Suprapubic skin (tissue), 4 donors: ENCODE results near the gene SLC17A8.

ENCODE experiments used
- EP300 ChIP-seq: sonication (generic); formaldehyde crosslinking; IDR thresholded peaks from one replicate; pipeline ENCODE4 v1.6.1; 2017; ENCODE audit warnings: antibody characterized with exemption
- POLR2A ChIP-seq, 2 donors: fragments of 450-650 bp; IDR thresholded peaks; one replicate each; pipeline ENCODE4 v1.6.1; 2017; ENCODE audit warnings: antibody characterized with exemption in 2 of 2, mild to moderate bottlenecking in 2 of 2, moderate library complexity in 2 of 2
- POLR2AphosphoS5 ChIP-seq, 3 donors: sonication (generic); formaldehyde crosslinking; IDR thresholded peaks; one replicate each; pipeline ENCODE4 v1.6.1; 2017; ENCODE audit warnings: antibody characterized with exemption in 3 of 3
- TF ChIP-seq, protein P1 (sequence below), 2 donors: fragments of 200-600 bp in 1 of 2; fragments of 450-650 bp in 1 of 2; sonication (generic) in 1 of 2; IDR thresholded peaks; one replicate each; pipeline ENCODE4 v1.5.1; 2016 to 2019; ENCODE audit warnings: antibody characterized with exemption in 2 of 2, mild to moderate bottlenecking in 1 of 2, moderate library complexity in 1 of 2

DNA sequence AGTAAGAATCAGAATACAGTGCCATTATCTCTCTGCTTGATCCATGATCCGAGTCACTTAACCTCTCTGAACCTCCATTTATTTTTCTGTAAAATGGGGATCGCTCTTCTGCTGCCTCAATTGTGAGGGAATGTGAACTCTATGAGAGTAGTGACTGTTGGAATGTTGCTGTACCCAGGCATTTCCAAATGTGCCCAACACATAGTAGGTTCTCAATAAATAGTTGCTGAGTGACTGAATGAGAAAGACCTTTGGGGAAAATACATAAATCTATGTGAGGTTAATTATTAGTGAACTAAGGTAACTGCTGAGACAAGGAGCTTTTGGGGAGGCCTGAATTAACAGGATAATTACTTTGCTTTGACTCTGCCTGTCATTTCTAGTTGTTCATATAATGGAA is 82.9 kb downstream of the SLC17A8 start:
- TF ChIP-seq, protein P1, sequence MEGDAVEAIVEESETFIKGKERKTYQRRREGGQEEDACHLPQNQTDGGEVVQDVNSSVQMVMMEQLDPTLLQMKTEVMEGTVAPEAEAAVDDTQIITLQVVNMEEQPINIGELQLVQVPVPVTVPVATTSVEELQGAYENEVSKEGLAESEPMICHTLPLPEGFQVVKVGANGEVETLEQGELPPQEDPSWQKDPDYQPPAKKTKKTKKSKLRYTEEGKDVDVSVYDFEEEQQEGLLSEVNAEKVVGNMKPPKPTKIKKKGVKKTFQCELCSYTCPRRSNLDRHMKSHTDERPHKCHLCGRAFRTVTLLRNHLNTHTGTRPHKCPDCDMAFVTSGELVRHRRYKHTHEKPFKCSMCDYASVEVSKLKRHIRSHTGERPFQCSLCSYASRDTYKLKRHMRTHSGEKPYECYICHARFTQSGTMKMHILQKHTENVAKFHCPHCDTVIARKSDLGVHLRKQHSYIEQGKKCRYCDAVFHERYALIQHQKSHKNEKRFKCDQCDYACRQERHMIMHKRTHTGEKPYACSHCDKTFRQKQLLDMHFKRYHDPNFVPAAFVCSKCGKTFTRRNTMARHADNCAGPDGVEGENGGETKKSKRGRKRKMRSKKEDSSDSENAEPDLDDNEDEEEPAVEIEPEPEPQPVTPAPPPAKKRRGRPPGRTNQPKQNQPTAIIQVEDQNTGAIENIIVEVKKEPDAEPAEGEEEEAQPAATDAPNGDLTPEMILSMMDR (IDR thresholded peaks at IDR 0.05) = no peak
- TF ChIP-seq POLR2AphosphoS5 (IDR thresholded peaks at IDR 0.05) = no peak
- TF ChIP-seq POLR2A (IDR thresholded peaks at IDR 0.05) = no peak
- TF ChIP-seq EP300 = no peak
